M059J (cell line): ENCODE results near the gene MICAL3. TPM values are rescaled to one million over a fixed set of nuclear protein-coding genes. Genes with fewer than 3 reads are reported as not detected.
"Not testable (repeated sequence)": the region's sequence is repeated elsewhere in the genome, so short reads cannot be mapped to it uniquely, and the experiment has no call there.

Source experiments
- DNase-seq: peaks from one replicate; pipeline ENCODE4 v3.0.0-alpha.2; 2012; ENCODE audit warnings: low read depth
- total RNA-seq: library from RNA; depleted of rRNA; stranded (reverse); fragments of >200 nt; shearing (Covaris generic); gene quantifications from 2 replicates; pipeline ENCODE4 v1.2.3, GENCODE V29; 2014

The MICAL3 gene
- total RNA-seq, 1 experiment from 2014 or later, result 33.6 TPM

DNA sequence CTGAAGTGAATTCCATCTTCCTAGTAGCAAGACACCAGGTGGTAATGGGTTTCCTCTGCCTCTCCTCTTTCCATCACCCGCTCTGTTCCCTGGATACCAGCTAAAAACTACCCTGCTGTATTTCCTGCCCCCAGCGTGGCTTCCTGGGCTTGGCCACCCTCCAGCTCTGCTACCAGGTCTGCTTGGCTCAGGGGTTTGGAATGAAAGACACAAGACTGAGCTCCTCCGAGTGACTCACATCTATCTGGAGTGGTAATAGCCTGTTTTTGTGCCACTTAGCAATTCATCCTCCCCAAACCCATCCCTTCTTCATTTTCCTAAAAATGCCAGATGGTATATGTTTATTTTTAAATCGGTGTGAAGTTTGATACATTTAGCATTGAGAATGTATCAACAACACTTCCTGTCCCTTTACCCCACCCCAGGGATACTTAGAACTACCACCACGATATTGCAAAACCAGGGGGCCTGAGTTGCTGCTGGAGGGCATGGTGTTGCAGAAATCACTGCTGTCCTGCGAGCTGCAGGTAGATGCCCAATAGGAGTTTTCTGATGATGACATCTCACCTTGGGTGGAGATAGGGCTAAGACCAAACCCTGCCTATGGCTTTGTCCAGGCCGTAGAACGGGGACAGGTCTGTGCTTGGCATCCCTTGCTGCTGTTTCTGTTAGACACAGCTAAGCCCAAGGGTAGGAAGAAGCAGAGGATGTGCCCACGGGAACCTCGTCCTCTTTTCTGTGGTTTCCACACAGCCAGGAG is 7.5 kb upstream of the MICAL3 start:
- peak; percentile 97 for DNase-seq

DNA sequence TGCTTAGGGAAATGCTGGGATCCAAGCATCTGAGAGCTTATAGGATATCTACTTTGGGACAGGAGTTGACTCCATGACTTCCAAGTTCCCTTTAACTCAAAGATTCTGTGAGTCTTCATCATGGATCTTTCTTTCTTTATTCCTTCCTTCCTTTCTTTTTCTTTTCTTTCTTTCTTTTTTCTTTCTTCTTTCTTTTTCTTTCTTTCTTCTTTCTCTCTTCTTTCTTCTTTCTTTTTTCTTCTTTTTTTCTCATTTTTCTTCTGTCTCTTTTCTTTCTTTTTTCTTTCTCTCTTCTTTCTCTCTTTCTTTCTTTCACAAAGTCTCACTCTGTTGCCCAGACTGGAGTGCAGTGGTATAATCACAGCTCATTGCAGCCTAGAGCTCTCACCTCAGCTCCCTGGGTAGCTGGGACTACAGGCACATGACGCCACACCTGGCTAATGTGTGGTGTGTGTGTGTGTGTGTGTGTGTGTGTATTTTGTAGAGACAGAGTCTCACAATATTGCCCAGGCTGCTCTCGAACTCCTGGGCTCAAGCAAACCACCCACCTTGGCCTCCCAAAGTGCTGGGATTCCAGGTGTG is 5.4 kb upstream of the MICAL3 start:
- no peak for DNase-seq

DNA sequence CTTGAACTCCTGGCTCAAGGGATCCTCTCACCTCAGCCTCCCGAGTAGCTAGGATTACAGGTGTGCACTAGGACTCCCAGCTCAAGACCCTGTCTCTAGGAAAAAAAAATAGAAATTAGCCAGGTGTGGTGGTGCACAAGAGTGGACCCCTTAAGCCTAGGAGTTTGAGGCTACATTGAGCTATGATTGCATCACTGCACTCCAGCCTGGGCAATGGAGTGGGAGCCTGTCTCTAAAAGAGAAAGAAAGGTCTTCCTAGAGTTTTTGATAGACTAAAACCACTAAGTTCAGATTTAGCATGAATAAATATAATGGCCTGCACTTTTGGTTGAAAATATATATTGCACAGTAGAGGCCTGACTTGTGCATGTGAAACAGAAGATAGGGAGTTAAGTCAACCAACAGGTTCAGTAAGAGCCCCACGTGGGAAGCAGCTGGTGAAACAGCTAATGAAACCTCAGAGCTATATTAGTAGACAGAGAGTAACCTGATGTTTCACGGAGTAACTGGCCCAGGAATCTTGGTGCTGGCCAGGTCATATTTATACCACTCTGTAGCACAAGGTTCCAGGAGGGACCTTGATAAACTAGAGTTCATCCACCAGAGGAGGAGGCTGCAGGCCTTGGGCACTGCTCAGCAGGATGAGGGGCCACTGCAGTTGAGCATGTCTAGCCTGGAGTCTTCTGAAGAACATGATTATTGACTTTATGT is 4.6 kb upstream of the MICAL3 start:
- DNase-seq, result no peak

GRCh38 chr22:18025898-18026297 is 1.5 kb upstream of the MICAL3 start:
- not testable (repeated sequence) for DNase-seq

DNA sequence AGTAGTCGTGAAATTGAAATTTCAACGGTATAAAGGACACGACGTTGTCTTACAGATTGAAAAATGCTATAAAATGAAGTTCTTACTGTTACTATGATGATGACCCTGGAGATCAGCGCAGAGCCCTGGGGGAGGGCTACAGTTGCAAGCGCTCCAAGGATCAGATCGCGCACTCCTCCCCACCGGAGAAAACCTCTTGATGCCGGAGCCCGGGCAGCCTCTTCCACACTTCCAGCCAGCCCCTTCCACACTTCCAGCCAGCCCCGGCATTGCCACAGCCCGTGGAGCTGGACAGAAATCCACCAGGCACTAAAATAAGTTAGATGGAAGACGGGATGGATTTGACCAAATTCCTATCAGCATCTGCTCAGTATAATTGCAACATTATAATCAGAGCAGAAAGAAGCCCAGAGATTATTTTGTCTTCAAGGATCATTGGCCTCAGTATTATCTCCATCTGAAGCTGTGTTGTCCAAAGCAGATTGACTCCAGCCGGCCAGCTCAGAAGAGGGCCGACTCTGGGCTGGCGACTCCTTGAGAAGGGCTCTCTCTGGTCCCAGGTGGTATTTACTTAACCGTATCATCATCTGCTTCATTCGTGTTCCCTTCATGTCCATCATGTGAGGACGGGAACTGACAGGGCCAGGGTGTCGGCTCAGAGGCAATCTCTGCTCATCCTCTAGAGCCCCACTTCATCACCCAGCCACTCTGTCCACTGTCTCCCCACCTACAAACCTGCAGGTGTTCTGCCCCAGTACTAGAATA is 777 bp upstream of the MICAL3 start:
- no peak for DNase-seq

GRCh38 chr22:18023509-18024275 is 669 bp downstream of the MICAL3 start:
- peak; percentile 84 for DNase-seq

- DNase-seq, result no peak
Measured at GRCh38 chr22:18022876-18023275, 1.5 kb downstream of the MICAL3 start.

- DNase-seq, result no peak
Measured at GRCh38 chr22:18021431-18021830, 2.9 kb downstream of the MICAL3 start.

- peak; percentile 37 for DNase-seq
Measured at GRCh38 chr22:18020743-18021142, 3.6 kb downstream of the MICAL3 start.

DNA sequence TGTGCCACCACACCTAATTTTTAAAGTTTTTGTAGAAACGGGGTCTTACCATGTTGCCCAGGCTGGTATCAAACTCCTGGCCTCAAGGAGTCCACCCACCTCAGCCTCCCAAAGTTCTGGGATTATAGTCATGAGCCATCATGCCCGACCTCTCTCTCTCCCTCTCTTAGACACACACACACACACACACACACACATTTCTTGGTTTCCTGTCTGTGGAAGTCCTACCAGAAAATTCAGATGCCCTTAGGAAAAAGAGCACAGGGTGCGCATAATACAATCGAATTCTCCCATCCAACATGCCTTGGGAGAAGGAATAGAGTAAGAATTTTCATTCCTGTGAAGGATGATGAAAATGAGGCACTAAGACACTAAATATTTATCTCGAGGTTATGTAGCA is 10.4 kb downstream of the MICAL3 start:
- DNase-seq, result peak; percentile 39

DNA sequence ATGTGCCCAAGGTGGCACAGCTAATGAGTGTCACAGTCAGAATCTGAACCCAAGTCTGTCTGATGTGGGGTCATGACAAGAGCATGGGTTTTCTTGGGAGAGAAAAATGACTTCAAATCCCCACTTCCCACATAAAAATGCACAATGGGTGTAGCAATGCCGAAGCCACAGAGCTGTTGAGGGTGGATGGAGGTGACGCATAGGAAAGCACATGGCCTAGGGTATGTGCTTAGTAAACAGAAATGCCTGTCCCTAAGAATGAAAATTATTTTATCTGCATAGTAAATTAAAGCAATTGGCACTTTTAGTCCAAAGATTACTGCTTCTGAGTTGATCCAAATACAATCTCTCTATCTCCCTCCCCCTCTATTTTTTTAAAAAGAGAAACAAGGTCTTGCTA is 10.9 kb downstream of the MICAL3 start:
- DNase-seq, result no peak

- peak; percentile 73 for DNase-seq
Measured at GRCh38 chr22:18012531-18012930, 11.8 kb downstream of the MICAL3 start.

DNA sequence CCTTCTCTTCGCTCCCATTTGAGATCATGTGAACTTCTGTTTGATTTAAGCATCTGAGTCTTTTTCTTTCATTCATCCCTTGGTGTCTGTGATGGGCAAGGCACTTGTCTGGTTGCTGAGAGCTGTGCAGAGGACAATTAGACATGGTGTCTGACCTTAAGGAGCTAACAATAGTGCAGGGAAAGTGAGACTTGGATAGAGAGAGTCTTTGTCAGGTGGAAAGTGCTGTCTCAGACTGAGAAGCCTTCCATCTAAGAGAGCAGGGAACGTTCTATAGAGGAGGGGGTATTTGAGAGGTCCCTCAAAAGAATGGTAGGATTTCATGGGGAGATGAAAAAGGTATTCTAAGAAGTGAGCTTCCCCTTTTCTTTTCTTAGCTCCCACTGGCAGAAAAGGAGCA is 14.1 kb downstream of the MICAL3 start:
- DNase-seq, result no peak

DNA sequence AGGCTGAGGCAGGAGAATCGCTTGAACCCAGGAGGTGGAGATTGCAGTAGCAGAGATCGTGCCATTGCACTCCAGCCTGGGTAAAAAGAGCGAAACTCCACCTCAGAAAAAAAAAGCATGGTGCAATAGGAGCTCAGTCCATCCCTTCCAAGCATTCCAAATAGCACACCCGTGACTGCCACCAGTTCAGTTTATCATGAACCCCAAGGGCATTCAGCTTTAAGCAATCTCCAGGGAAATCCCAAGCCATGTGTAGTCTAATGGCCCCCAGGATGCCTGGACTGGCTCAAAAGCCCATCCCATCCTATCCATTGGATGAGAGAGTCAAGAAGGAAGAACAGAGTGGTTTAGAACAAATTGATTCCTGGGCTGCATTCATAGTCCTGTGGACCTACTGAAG is 16.2 kb downstream of the MICAL3 start:
- no peak for DNase-seq

DNA sequence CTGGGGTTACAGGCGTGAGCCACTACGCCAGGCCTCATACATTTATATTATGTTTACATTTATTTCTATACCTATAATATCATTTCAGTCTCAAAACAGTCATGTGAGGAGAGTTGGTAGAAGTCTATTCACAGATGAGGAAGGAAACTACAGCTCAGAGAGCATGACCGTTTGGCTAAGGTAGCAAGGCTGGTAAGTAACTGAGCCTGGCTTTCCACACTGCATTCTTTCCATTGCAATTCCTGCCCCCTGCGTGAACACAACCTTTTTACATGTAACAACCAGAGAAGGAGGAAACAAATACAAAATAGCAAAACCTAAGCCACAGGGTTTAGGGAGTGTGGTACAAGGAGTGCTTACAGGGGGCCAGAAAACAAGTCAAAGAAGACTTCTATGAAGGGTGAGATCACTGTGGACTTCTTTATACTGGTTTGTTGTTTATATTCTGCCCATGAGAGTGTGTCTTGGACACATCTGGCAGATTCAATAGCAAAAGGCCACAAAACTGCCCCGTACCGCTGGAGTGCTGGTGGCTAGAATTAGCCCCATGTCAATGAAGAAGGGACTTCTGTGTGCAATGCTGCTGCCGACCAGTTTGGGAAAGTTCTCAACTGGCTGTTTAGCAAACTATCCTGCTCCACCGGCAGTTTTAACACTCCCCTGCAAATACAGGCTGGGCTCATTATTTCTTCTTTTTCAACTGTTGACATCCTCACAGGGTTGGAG is 19.0 kb downstream of the MICAL3 start:
- DNase-seq, result no peak

DNA sequence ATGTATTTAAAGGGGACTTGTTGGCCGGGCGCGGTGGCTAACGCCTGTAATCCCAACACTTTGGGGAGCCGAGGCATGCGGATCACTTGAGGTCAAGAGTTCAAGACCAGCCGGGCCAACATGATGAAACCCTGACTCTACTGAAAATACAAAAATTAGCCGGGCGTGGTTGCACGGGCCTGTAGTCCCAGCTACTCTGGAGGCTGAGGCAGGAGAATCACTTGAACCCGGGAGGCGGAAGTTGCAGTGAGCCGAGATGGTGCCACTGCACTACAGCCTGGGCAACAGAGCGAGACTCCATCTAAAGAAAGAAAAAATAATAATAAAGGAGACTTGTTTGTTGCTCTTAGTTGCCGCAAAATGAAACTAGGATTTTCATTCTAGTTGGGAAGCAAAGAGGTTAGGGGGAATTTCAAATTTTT is 22.5 kb downstream of the MICAL3 start:
- DNase-seq, result not testable (repeated sequence)

- DNase-seq, result peak; percentile 96
Measured at GRCh38 chr22:18001040-18001893, 23.1 kb downstream of the MICAL3 start.

GRCh38 chr22:18000441-18001039 is 23.8 kb downstream of the MICAL3 start:
- no peak for DNase-seq

DNA sequence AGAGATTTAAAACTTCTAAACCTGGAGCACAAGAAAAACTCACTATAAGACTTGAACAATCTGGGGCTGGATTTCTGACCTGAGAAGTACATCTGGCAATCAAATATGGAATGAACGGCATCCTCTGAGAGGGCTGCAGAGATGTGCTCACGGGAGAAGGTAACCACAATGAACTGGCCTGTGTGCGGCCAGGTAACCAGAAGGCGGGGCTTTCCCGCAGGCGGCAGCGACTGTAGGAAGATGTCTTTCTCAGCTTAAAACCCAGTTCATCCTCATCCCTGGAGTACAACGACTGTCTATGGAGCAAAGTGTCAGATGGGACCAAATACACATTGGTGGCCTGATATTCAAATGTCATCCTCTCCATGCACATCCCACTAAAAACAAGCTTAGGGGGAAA is 24.5 kb downstream of the MICAL3 start:
- no peak for DNase-seq
